Upper lobe of right lung (tissue), 1 donor: ENCODE measurements around the gene CHD6. TPM values are rescaled to one million over a fixed set of nuclear protein-coding genes. Genes with fewer than 3 reads are reported as not detected.

Experiments used
- ATAC-seq: fragments of 200-7000 bp; cut with Tn5 transposase; one replicate; pipeline ENCODE4 v1.9.1; 2020; ENCODE audit warnings: mild to moderate bottlenecking, moderate library complexity
- DNase-seq: peaks from one replicate; pipeline ENCODE4 v3.0.0-alpha.2; 2020
- H3K27ac ChIP-seq: fragments of 200-600 bp; one replicate; pipeline ENCODE4 v1.8.0; 2022
- H3K27me3 ChIP-seq: fragments of 200-600 bp; one replicate; pipeline ENCODE4 v1.8.0; 2022; ENCODE audit warnings: mild to moderate bottlenecking
- H3K36me3 ChIP-seq: fragments of 200-600 bp; one replicate; pipeline ENCODE4 v1.8.0; 2022
- H3K4me1 ChIP-seq: fragments of 200-600 bp; one replicate; pipeline ENCODE4 v1.8.0; 2022
- H3K4me3 ChIP-seq: fragments of 200-600 bp; one replicate; pipeline ENCODE4 v1.8.0; 2022; ENCODE audit warnings: mild to moderate bottlenecking
- H3K9me3 ChIP-seq: fragments of 200-600 bp; one replicate; pipeline ENCODE4 v1.8.0; 2022
- intact Hi-C: fragments of 100-400 bp; cut with DNase I; formaldehyde crosslinking; loops from one replicate; pipeline ENCODE4 v1.11.0; 2022
- total RNA-seq: library from RNA; stranded (reverse); fragmentation: NEBNext Ultra II Directional; extraction: Animal tissue kit (Norgen Biotek cat#: 25700); gene quantifications from one replicate; pipeline ENCODE4 v1.2.1, GENCODE V29; 2021
- TF ChIP-seq, protein P1 (sequence below): fragments of 200-600 bp; IDR thresholded peaks from one replicate; pipeline ENCODE4 v1.8.0; 2022; ENCODE audit warnings: antibody characterized with exemption
- donor health status: DM: no; HTN: yes; CAD: no; lungs with severe emphysema.

The CHD6 gene
- total RNA-seq, 1 donor from 2014 or later = 42.3 TPM

DNA sequence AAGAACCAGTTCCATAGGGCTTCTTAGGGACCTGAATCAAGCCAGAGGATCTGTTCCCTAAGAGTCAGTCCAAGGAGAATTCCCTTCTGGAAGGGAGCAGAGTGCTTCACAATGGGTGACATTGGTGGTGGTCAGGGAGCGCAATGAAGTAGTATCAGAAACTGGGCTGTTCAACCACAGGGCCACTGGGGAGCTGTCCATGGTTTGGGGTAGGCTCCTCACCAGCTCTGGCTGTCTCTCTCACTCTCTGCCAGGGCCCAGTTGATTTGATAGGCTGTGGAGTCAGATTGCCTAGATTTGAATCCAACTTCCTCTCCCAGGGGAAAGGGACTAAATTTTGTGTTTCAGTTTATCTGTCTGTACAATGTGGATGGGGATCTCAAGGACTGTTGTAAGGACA lies 36.7 kb upstream of the CHD6 start:
- Histone ChIP-seq H3K36me3 (no peaks in the 10 kb centered on the region), H3K9me3 (no peaks in the 10 kb centered on the region), H3K27me3 (no peaks in the 10 kb centered on the region), H3K4me1 (no peaks in the 10 kb centered on the region), H3K4me3 (no peak overlapping the region), H3K27ac (no peak overlapping the region)
- TF ChIP-seq, protein P1, sequence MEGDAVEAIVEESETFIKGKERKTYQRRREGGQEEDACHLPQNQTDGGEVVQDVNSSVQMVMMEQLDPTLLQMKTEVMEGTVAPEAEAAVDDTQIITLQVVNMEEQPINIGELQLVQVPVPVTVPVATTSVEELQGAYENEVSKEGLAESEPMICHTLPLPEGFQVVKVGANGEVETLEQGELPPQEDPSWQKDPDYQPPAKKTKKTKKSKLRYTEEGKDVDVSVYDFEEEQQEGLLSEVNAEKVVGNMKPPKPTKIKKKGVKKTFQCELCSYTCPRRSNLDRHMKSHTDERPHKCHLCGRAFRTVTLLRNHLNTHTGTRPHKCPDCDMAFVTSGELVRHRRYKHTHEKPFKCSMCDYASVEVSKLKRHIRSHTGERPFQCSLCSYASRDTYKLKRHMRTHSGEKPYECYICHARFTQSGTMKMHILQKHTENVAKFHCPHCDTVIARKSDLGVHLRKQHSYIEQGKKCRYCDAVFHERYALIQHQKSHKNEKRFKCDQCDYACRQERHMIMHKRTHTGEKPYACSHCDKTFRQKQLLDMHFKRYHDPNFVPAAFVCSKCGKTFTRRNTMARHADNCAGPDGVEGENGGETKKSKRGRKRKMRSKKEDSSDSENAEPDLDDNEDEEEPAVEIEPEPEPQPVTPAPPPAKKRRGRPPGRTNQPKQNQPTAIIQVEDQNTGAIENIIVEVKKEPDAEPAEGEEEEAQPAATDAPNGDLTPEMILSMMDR = no peak
- DNase-seq = no peak
- peak; percentile 36 for ATAC-seq
- intact Hi-C loops = no loop called here

DNA sequence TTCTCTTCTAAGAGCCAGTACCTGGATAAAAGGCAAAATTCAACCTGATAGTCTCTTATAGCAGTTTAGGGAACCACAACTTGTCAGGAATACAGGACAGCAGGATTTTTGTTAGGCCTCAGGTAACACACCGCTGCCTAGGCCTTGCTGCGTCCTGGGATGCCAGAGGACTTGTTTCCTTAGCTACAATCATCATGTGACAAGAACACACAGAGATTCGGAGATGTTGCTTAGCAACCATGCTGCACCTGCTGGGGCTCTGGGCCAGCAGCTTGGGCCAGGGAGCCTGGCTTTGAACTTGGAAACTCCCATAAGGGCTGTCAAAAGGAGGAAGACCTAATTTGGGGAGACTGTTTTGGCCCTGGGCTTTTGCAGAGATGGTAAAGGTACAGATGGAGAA lies 36.1 kb upstream of the CHD6 start:
- H3K36me3 ChIP-seq = no peaks in the 10 kb centered on the region
- no peak overlapping the region for H3K27ac ChIP-seq
- TF ChIP-seq, protein P1 = no peak
- intact Hi-C loops = no loop called here
- H3K4me3 ChIP-seq = no peak overlapping the region
- no peaks in the 10 kb centered on the region for H3K9me3 ChIP-seq
- H3K4me1 ChIP-seq = no peaks in the 10 kb centered on the region
- DNase-seq = no peak
- no peaks in the 10 kb centered on the region for H3K27me3 ChIP-seq
- ATAC-seq = no peak

DNA sequence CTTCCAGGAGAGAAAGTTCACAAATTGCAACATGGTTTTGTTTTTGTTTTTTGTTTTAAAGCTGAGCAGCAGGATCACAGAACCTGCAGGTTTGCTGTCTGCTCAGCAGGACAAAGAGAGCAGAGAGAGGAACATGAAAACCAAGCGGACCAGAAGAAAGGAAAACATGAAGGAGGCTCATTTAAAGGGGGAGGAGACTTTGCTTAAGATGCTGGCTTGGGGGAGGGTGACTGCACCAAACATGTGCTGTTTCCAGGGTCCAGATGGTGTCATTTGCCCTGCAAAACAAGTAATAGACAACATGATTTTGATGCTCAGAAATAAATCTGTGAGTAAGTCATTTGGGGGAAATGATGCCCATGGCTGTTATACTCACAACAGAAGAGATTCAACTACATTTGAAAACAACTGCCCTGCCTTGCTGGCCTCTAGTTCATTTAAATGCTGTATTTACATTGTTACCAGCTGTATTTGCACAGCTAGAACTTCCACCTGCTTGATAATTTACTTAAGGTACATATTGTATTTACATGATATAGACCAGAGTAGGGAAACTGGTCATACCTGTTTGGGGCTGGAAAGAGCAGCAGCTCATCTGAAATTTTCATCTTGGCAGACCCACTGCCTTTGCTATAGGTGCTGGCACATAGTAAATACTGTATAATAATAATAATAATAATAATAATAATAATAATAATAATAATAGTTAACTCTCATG lies 32.2 kb upstream of the CHD6 start:
- intact Hi-C loops = no loop called here
- Histone ChIP-seq H3K4me3 (no peak overlapping the region), H3K9me3 (no peaks in the 10 kb centered on the region), H3K27ac (no peak overlapping the region), H3K36me3 (no peaks in the 10 kb centered on the region), H3K4me1 (no peaks in the 10 kb centered on the region), H3K27me3 (no peaks in the 10 kb centered on the region)
- ATAC-seq (no peak), DNase-seq (no peak)
- TF ChIP-seq, protein P1 = no peak

DNA sequence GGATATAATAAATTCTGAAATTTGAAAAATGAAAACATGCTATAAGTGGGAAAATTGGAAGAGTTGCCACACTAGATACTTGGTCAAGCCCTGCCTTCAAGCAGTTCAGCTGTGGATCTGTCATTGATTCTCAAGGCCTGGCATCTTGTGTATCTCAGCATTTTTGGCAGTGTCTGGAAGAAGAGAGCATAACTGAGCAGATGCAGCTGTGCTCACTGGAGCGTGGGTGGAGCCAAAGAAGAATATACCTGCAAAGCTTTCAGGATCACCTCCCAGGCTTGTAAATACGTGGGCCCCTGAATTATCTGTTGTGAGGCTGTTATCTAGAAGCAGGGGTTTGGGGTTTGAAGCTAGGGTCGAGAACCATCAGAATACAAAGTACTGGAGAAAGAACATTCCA lies 31.3 kb upstream of the CHD6 start:
- Histone ChIP-seq H3K4me1 (no peaks in the 10 kb centered on the region), H3K27ac (no peak overlapping the region), H3K4me3 (no peak overlapping the region), H3K9me3 (no peaks in the 10 kb centered on the region), H3K27me3 (no peaks in the 10 kb centered on the region), H3K36me3 (no peaks in the 10 kb centered on the region)
- no peak for ATAC-seq
- TF ChIP-seq, protein P1 = no peak
- intact Hi-C loops = no loop called here
- DNase-seq = no peak

DNA sequence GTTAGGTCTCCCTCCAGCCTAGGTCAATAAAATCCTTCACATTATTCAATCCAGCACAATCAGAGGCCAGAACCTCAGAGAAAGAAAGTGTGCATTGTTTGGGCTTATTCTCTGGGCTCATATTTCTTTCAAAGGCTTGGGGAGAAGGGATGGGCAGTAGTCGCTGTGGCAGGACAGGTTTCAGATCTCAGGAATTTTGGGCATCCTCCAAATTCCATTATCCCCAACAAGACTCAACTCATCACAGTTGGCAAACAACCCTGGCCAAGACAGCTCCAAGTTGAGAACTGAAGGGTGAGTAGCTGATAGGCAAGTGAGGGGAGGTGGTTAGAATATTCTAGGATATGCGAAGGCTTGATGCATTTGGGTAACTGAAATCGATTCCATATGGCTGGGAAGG lies 27.2 kb upstream of the CHD6 start:
- DNase-seq (no peak), ATAC-seq (no peak)
- H3K27ac ChIP-seq = no peak overlapping the region
- TF ChIP-seq, protein P1 = no peak
- H3K4me3 ChIP-seq = no peak overlapping the region
- no peaks in the 10 kb centered on the region for H3K27me3 ChIP-seq
- H3K9me3 ChIP-seq = no peaks in the 10 kb centered on the region
- no peaks in the 10 kb centered on the region for H3K4me1 ChIP-seq
- intact Hi-C loops = no loop called here
- no peaks in the 10 kb centered on the region for H3K36me3 ChIP-seq

DNA sequence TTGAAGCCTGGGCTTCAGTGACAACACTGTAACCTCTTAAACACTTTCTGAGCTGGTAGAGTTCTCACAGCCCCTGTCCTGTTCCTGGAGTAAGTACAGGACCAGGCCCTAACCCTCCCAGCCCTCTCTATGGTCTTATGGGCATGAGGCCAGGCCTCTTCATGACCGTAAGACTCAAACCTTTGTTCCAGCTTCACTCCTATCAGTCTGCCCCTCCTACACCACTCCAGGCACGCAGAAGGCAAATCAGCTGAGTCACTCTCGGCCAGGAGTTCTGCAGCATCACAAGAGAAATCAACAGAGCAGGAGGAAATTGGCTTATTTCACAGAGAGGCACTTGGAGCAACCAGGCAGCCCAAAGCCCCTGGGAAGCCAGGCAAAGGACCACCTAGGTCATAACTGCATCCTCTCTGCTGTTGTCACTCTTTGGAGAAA lies 25.3 kb upstream of the CHD6 start:
- intact Hi-C loops = no loop called here
- peak; percentile 71 for DNase-seq
- TF ChIP-seq, protein P1 = no peak
- no peaks in the 10 kb centered on the region for H3K9me3 ChIP-seq
- no peaks in the 10 kb centered on the region for H3K27me3 ChIP-seq
- no peaks in the 10 kb centered on the region for H3K36me3 ChIP-seq
- ATAC-seq = peak; percentile 89
- no peak overlapping the region for H3K4me3 ChIP-seq
- H3K27ac ChIP-seq = no peak overlapping the region
- no peaks in the 10 kb centered on the region for H3K4me1 ChIP-seq
